Endothelial cell of umbilical vein (primary cell): ENCODE measurements around the gene SKOR2. TPM values are rescaled to one million over a fixed set of nuclear protein-coding genes. Genes with fewer than 3 reads are reported as not detected.

ENCODE experiments used
- BruUV-seq: library from RNA; stranded (reverse); fragments of 400-500 nt; replicated peaks from 2 replicates; lab custom pipeline; 2021; lab: Mats Ljungman, UMichigan
- CTCF ChIA-PET: fragments of 300-600, 350-600 bp; sonication (Branson Sonifier 250); formaldehyde crosslinking; loops from one replicate; lab custom pipeline; 2021; ENCODE audit warnings: antibody characterized with exemption, inconsistent platforms; lab: Charles Lee
- POLR2A ChIA-PET: fragments of 300-600, 350-600 bp; sonication (Branson Sonifier 250); formaldehyde crosslinking; loops from one replicate; lab custom pipeline; 2021; ENCODE audit warnings: antibody characterized with exemption, inconsistent platforms; lab: Charles Lee
- DNase-seq: peaks from one replicate; pipeline ENCODE4 v3.0.0-alpha.2; 2011; ENCODE audit warnings: low read depth, low spot score
- FAIRE-seq: peaks from 2 replicates; lab custom pipeline; 2011; peaks lifted over from hg19 to GRCh38; lab: Jason Lieb, UNC
- H2AFZ ChIP-seq: 2 replicates; pipeline ENCODE4 v1.6.0; 2012; ENCODE audit warnings: low read depth, low read length, control low read depth, inconsistent platforms
- H3K27ac ChIP-seq: 2 replicates; pipeline ENCODE4 v1.5.1; 2011; ENCODE audit warnings: low read depth, mild to moderate bottlenecking, control low read depth, low read length, moderate library complexity; ENCODE audit not compliant: insufficient read depth
- H3K27me3 ChIP-seq, 2 experiments: 2 replicates each; pipeline versions ENCODE4 v1.6.0 to v1.6.1; 2011; ENCODE audit warnings: low read length in 2 of 2, mixed read lengths in 1 of 2; ENCODE audit not compliant: control insufficient read depth in 2 of 2, insufficient read depth in 2 of 2
- H3K36me3 ChIP-seq, 2 experiments: 2 replicates in 1 of 2; 3 replicates in 1 of 2; pipeline ENCODE4 v1.5.1; 2011; ENCODE audit warnings: low read length in 2 of 2, mild to moderate bottlenecking in 1 of 2, moderate library complexity in 1 of 2; ENCODE audit not compliant: control insufficient read depth in 2 of 2, insufficient read depth in 2 of 2; ENCODE audit errors: extremely low read depth in 1 of 2
- H3K4me1 ChIP-seq: 3 replicates; pipeline ENCODE4 v1.5.1; 2011; ENCODE audit warnings: mild to moderate bottlenecking, low read length; ENCODE audit not compliant: control insufficient read depth, insufficient read depth; ENCODE audit errors: extremely low read depth
- H3K4me2 ChIP-seq: 2 replicates; pipeline ENCODE4 v1.6.1; 2011; ENCODE audit warnings: low read length, control low read depth, mixed read lengths; ENCODE audit not compliant: insufficient read depth
- H3K4me3 ChIP-seq, 3 experiments: fragments of 200-600 bp in 1 of 3; sonication (generic), shearing (Covaris generic) in 1 of 3; replicated peaks in 1 of 3; 2 replicates each; pipeline ENCODE4 v1.5.1; 2011 to 2016; ENCODE audit warnings: control low read depth in 3 of 3, low read length in 3 of 3, mild to moderate bottlenecking in 2 of 3, inconsistent platforms in 1 of 3, low read depth in 1 of 3, moderate library complexity in 1 of 3; ENCODE audit not compliant: insufficient read depth in 1 of 3
- H3K79me2 ChIP-seq: 2 replicates; pipeline ENCODE4 v1.6.0; 2012; ENCODE audit warnings: low read length, inconsistent platforms; ENCODE audit not compliant: control insufficient read depth, insufficient read depth
- H3K9ac ChIP-seq: replicated peaks from 2 replicates; pipeline ENCODE3; 2011; ENCODE audit warnings: low read length, control low read depth; ENCODE audit not compliant: insufficient read depth; ENCODE audit errors: extremely low read depth
- H3K9me1 ChIP-seq: replicated peaks from 3 replicates; pipeline ENCODE4 v1.6.0; 2011; ENCODE audit warnings: mild to moderate bottlenecking, low read length; ENCODE audit not compliant: control insufficient read depth, insufficient read depth; ENCODE audit errors: extremely low read depth
- H3K9me3 ChIP-seq: replicated peaks from 2 replicates; pipeline ENCODE4 v1.5.1; 2012; ENCODE audit warnings: low read length, inconsistent platforms; ENCODE audit not compliant: control insufficient read depth, insufficient read depth
- H4K20me1 ChIP-seq: replicated peaks from 2 replicates; pipeline ENCODE3; 2011; ENCODE audit warnings: mild to moderate bottlenecking, low read length; ENCODE audit not compliant: control insufficient read depth, insufficient read depth; ENCODE audit errors: extremely low read depth
- CTCF ChIP-seq, 2 donors: IDR thresholded peaks; 1 replicate in 1 of 2; 2 replicates in 1 of 2; pipeline ENCODE4 v1.5.1; 2011; ENCODE audit warnings: low read length in 2 of 2, mild to moderate bottlenecking in 2 of 2, moderate library complexity in 2 of 2, control low read depth in 1 of 2, inconsistent platforms in 1 of 2, low read depth in 1 of 2; ENCODE audit not compliant: insufficient read depth in 1 of 2; ENCODE audit errors: extremely low read depth in 1 of 2
- EZH2 ChIP-seq: IDR thresholded peaks from 2 replicates; pipeline ENCODE4 v1.6.1; 2012; ENCODE audit warnings: borderline replicate concordance, low read depth, mild to moderate bottlenecking, moderate library complexity, low read length, inconsistent platforms; ENCODE audit not compliant: severe bottlenecking
- FOS ChIP-seq: IDR thresholded peaks from 2 replicates; pipeline ENCODE4 v1.6.1; 2011; ENCODE audit warnings: mild to moderate bottlenecking, low read length, moderate library complexity, borderline replicate concordance; ENCODE audit not compliant: insufficient read depth
- GATA2 ChIP-seq: IDR thresholded peaks from 2 replicates; pipeline ENCODE4 v1.7.0; 2011; ENCODE audit warnings: low read depth, mild to moderate bottlenecking, moderate library complexity, mixed read lengths, low read length; ENCODE audit not compliant: insufficient read length, insufficient read depth
- JUN ChIP-seq: IDR thresholded peaks from 2 replicates; pipeline ENCODE4 v1.6.1; 2011; ENCODE audit warnings: borderline replicate concordance, low read depth; ENCODE audit not compliant: insufficient read length, insufficient read depth
- MAX ChIP-seq: IDR thresholded peaks from 2 replicates; pipeline ENCODE4 v1.6.1; 2011; ENCODE audit not compliant: insufficient read depth, insufficient read length
- MYC ChIP-seq: IDR thresholded peaks from one replicate; pipeline ENCODE4 v1.6.1; 2011; ENCODE audit warnings: mild to moderate bottlenecking, low read depth, low read length
- POLR2A ChIP-seq: IDR thresholded peaks from 2 replicates; pipeline ENCODE4 v1.6.1; 2012; ENCODE audit warnings: low read depth, mild to moderate bottlenecking, control low read depth, low read length
- POLR2AphosphoS5 ChIP-seq: IDR thresholded peaks from 2 replicates; pipeline ENCODE4 v1.6.1; 2012; ENCODE audit warnings: low read depth, mild to moderate bottlenecking, control low read depth, low read length, moderate library complexity; ENCODE audit not compliant: insufficient read depth
- dilution Hi-C: fragments of 300-500 bp; cut with MboI; formaldehyde crosslinking; loops from one replicate; pipeline ENCODE4 v1.15.0; 2019; ENCODE audit warnings: low sequenced_read_pairs; ENCODE audit not compliant: extremely low pct_ligation_motif_present
- intact Hi-C: fragments of 100-400 bp; cut with micrococcal nuclease; formaldehyde crosslinking; loops from one replicate; pipeline ENCODE4 v1.10.0; 2022
- polyA plus RNA-seq, 4 experiments: library from polyadenylated mRNA; depleted of rRNA in 3 of 4; stranded (reverse) in 3 of 4; unstranded in 1 of 4; fragments of >200 nt; gene quantifications; 2 replicates each; pipeline versions ENCODE4 v1.2.1 to v1.2.3, GENCODE V29; 2011 to 2012; ENCODE audit warnings: missing spikeins in 1 of 4
- total RNA-seq: library from RNA; stranded (reverse); gene quantifications from 2 replicates; pipeline ENCODE4 v1.2.3, GENCODE V29; 2021

Gene SKOR2
- total and polyA plus RNA-seq, 2 donors (not counting 3 experiments of a cell fraction or from before 2014, with no cell fraction given): not detected

GRCh38 chr18:47288741-47289140 lies 37.3 kb upstream of the SKOR2 start:
- DNase-seq: no peak
- Histone ChIP-seq H3K27ac (no peak overlapping the region), H3K36me3 (no peaks in the 10 kb centered on the region), H3K9ac (no peak overlapping the region), H3K27me3 (no peaks in the 10 kb centered on the region), H3K9me1 (no peaks in the 10 kb centered on the region), H3K4me3 (no peak overlapping the region), H4K20me1 (no peaks in the 10 kb centered on the region), H3K79me2 (no peaks in the 10 kb centered on the region), H3K4me2 (no peak overlapping the region), H3K4me1 (no peaks in the 10 kb centered on the region), H3K9me3 (no peaks in the 10 kb centered on the region), H2AFZ (no peak overlapping the region)
- POLR2A ChIA-PET: no interaction called here
- no peak for TF ChIP-seq CTCF (IDR thresholded peaks at IDR 0.05; ENCODE audit: extremely low read depth in 1 of 2, insufficient read depth in 1 of 2, low read depth in 1 of 2, low read length in 2 of 2)
- TF ChIP-seq GATA2: no peak
- no peak for TF ChIP-seq MYC
- TF ChIP-seq EZH2: no peak
- no peak for TF ChIP-seq JUN
- no peak for TF ChIP-seq FOS
- no peak for TF ChIP-seq POLR2A
- TF ChIP-seq MAX: no peak
- TF ChIP-seq POLR2AphosphoS5: no peak
- no TSS peak for BruUV-seq
- intact Hi-C loops: no loop called here
- CTCF ChIA-PET: no interaction called here
- FAIRE-seq: no peak
- dilution Hi-C loops: no loop called here
